Measurements from ENCODE around the gene STOML2.

The STOML2 gene

DNA sequence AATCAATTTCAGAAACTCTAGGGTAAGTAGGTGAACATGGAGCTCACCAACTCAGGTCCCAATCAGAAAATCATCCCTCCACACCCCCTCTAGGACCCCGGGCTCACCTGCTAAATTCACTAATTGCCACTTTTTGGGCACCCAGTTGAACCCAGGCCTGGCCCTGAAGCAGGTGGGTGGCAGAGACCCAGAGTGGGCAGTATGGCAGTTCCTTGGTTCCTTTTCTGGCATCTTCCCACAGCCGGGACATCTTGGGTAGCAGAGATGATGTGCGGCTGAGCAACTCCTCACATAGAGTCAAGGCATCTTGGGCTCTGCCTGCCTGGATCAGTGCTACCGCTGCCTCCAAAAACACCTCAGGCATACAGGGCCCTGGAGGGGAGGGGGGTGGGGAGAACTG is 27.6 kb downstream of the STOML2 start:
- in situ Hi-C loops (cut with MboI; ENCODE audit: low sequenced_read_pairs): no loop called here

DNA sequence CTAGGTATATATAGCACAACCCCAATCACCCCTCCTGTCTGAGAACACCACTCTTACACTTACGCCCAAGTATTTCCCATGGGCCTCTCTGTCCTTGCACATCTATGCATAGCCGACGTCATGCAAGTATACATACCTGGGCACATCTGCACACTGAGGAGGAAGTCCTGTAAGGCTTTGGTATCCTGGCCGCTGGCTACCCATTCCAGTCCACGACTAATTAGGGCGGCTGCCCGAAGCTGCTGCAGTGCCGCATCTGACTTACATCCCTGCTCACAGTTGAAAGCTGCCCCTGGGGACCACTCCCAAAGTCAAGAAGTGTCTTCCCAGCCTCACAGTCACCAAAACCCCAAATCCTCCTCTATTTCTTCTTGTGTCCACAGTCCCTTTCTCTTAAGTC is 28.1 kb downstream of the STOML2 start:
- in situ Hi-C loops (cut with MboI; ENCODE audit: low sequenced_read_pairs): loop anchor here (25.0 kb wide), 1 partner anchor 638 kb away; no protein-coding TSS in a partner anchor

DNA sequence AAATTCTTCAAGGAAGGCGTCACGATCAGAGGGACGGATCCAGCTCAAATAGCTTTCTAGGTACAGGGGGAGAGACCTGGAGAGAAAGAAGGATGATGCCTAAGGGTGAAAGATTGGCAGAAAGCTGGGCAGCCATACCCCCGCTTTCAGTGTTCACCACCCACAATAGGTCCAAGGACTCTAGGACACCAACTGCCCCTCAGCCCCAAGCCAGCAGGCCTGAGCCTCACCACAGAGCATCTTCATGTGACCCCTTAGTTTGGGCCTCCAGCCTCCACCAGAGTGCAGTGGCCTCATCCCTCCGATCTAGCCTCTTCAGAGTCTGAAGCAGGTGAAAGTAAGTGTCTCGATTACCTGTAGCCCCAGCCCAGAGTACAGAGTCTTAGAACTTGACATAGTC is 28.8 kb downstream of the STOML2 start:
- in situ Hi-C loops (cut with MboI; ENCODE audit: low sequenced_read_pairs): loop anchor here (25.0 kb wide), 1 partner anchor 638 kb away; no protein-coding TSS in a partner anchor

DNA sequence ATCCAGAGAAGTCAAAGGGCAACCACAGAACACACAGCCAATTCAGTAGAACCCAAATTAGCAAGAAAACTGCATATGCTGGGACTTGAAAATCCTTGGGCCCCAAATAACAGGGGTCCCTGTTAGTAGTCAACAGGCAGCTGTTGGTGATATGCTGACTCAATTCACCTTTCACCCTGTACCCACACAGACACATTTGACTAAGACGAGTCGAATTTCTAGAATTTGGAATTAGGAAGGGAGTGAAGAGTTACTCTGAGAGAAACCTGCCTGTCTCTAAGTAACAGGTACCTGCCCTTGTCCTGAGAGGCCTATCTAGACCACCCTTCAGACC is 29.7 kb downstream of the STOML2 start:
- in situ Hi-C loops (cut with MboI; ENCODE audit: low sequenced_read_pairs): loop anchor here (25.0 kb wide), 1 partner anchor 639 kb away; no protein-coding TSS in a partner anchor

DNA sequence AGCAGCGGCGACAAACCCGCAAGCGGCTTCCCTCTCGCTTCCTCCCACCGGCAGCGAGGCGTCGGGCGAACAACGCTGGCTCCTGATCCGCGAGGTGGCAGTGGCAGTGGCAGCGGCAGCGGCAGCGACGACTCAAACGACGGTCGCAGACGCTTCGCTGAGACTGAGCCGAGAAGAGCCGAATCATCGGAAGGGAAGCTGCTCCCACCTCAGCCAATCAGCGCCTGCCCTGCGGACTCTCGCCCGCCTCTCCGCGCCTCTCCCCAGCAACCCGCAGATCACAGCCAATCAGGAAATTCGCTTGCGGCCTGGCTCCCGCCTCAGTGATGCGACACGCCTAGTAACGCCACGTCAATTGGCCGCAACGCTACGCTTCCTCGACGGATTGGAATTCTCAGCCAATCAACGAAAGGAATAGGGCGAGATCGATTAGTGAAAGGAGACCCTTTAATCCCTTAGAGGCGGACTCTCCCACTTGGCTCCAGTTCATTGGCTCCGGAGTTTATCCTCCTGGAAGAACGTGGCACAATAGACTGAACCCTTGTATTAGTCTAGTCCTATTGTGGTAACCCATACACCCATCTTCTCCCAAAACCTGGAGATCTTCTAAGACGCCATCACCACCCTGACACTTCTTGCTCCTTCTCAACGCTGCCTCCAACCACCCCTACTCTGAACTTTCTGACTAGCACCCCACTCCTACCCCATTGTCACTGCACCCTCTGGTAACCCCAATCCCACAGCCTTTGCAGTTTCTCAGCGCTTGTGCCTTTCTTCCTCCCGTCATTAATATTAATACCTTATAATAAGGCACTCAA is 30.3 kb downstream of the STOML2 start, which contains the start of gene VCP:
TSS of gene VCP (minus strand) at position 165 of the 818 bp plus-strand sequence. CDS start 272 bp downstream, outside the sequence.
- in situ Hi-C loops (cut with MboI; ENCODE audit: low sequenced_read_pairs): loop anchor here (25.0 kb wide), 1 partner anchor 640 kb away; no protein-coding TSS in a partner anchor

DNA sequence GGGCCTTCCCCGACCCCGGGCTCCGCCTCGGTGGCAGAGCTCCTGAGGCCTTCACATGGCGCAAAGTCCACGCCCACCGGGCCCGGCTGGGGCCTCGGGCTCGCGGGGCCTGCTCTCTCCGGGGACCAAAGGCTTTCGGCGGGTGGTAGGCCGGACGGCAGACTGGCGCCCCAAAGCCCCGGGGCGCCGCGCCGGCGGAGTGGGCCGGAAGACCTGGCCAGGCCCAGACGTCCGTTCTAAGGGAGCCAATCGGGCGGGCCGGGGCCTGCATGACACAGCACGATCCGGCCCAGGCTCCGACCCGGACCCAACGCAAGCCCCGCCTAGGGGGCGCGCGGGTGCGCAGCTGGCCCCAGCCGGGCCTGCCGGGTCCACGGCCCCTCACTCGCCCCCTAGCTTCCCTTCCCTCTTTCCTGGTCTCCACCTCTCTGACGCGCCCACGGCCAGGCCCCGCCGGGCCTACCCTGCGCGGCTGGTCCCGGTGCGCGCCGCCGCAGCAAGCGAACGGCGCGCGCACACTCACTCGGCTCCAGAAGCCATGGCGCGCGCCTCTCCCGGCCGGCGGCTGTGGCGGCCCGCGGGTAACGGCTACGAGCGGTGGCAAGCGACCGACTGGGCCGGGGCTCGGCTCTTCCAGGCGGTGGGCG is 31.0 kb downstream of the STOML2 start:
- in situ Hi-C loops (cut with MboI; ENCODE audit: low sequenced_read_pairs): loop anchor here (25.0 kb wide), 1 partner anchor 640 kb away; no protein-coding TSS in a partner anchor

GRCh38 chr9:35070823-35071813 is 31.8 kb downstream of the STOML2 start:
- in situ Hi-C loops (cut with MboI; ENCODE audit: low sequenced_read_pairs): loop anchor here (25.0 kb wide), 1 partner anchor 641 kb away; no protein-coding TSS in a partner anchor

DNA sequence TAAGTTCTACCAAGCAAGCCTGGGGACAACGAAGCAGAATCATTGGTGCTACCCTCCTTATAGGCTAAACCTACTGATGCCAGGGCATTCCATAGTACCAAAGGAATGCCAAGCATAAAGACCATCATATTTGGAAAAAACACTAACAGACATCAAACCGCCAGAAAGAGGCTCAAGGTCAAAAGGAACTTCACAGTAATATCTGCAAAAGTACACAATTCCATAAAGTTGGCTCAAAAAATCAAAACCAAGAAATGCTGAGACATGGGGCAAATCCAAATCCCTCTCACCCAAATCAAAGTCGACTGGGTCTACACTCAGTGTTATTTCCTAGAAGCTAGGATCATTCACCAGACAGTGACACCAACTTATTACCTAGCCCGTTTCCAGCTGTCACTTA is 33.9 kb downstream of the STOML2 start:
- in situ Hi-C loops (cut with MboI; ENCODE audit: low sequenced_read_pairs): loop anchor here (25.0 kb wide), 1 partner anchor 643 kb away; no protein-coding TSS in a partner anchor

- in situ Hi-C loops (cut with MboI; ENCODE audit: low sequenced_read_pairs): loop anchor here (25.0 kb wide), 1 partner anchor 645 kb away; no protein-coding TSS in a partner anchor
Observed at GRCh38 chr9:35067056-35067455, 35.9 kb downstream of the STOML2 start.

DNA sequence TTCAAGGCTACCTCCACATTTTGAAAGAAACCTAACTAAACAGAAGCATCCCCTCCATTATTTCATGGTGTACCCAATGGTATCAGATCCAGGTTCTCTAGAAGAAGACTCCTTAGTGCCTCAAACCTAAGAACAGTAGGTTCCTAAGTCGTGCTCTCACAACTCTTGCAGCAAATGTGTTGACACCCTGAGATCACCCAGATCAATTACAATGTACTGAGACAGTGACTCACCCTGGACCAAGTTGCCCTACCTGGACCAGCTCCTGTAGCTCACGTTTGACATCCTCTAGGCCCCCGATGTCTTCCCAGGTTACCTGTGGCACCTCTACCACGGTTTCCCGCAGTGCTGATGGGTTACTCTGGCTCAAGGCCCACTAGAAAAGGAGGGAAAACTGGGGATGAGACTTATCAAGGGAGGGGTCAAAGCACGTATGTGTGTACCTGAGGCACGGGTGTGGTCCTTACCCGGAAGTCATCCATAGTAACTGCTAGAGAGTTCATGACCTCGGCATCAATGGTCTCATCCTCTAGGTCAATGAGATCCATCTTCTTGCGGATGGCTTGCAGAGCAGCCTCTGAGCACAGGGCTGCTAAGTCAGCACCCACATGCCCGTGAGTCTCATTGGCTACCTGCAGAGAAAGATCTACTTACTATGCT is 42.3 kb downstream of the STOML2 start:
- in situ Hi-C loops (cut with MboI; ENCODE audit: low sequenced_read_pairs): loop anchor here (25.0 kb wide), 1 partner anchor 652 kb away; no protein-coding TSS in a partner anchor

- in situ Hi-C loops (cut with MboI; ENCODE audit: low sequenced_read_pairs): loop anchor here (25.0 kb wide), 1 partner anchor 653 kb away; no protein-coding TSS in a partner anchor
Observed at GRCh38 chr9:35059438-35059837, 43.5 kb downstream of the STOML2 start.

DNA sequence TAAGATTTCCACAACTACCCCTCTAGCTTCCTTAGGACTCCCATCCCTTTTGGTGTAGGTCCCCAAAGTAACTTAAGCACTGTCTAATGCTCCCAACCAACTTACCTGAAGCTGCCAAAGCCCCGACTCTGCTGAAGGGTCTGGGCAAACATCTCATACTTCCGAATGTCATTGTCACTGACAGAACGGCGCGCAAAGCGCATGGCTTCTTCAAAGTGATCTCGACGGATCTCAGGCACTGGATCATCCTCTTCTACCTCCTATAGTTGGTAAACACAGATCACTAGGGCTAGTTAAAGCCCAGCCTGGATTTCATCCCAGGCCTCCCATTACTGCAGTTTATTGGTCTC is 45.7 kb downstream of the STOML2 start:
- in situ Hi-C loops (cut with MboI; ENCODE audit: low sequenced_read_pairs): loop anchor here (25.0 kb wide), 1 partner anchor 655 kb away; no protein-coding TSS in a partner anchor

DNA sequence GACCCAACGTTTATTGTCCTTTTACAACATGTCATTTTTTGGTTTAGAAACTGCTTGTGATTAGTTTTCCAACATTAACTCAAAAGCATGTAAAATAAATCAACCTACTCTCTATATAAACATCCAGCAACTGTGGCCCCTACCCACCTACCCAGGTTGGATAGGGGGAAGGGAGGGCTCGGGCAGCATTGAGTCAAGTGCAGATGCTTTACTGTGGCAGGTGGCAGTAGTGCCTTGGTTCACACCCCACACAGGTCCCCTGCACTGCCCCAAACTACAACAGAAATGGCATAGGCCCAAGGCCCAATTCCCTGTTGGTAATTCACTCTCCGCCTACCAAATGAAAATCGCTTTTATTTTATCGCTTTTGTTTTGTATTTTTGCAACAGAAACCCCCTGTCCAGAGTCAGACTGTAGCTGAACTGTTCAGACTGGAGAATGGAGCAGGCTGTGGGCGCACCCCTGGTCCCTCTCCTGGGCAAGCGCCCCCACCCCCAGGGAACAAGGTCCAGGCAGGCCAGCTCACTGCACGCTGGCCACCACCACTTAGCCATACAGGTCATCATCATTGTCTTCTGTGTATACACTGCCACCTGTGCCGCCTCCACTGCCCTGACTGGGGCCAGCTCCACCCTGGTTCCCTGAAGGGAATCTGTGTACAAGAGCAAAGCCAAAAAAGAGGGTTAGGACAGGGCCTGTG is 46.2 kb downstream of the STOML2 start:
- in situ Hi-C loops (cut with MboI; ENCODE audit: low sequenced_read_pairs): loop anchor here (25.0 kb wide), 1 partner anchor 656 kb away; no protein-coding TSS in a partner anchor

- in situ Hi-C loops (cut with MboI; ENCODE audit: low sequenced_read_pairs): loop anchor here (25.0 kb wide), 1 partner anchor 657 kb away; no protein-coding TSS in a partner anchor
Observed at GRCh38 chr9:35054871-35055644, 47.9 kb downstream of the STOML2 start.

DNA sequence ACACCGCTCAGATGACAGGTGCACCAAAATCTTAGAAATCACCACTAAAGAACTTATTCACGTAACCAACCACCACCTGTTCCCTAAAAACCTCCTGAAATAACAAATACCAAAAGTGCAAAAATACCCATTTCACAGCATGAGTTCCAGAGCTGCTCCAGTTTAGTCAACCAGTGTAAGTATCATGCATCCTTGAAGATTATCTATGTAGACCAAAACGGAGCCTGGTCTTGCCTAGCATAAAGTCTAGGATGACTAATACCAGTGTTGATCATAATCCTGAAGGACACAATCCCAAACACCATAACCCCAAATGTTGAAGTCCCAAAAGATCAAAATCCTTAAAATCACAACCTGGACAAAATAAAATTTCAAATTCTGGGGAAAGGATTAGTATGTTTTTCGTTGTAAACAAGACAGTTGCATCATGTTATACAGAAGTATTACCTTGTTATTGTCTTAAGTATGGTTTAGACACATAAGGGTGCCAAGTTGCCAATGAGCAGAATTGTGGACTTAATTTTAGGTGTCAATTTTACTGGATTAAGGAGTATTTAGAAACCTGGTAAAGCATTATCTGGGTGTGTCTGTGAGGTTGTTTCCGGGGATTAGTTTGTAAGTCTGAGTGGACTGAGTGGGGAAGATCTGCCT is 48.6 kb downstream of the STOML2 start:
- in situ Hi-C loops (cut with MboI; ENCODE audit: low sequenced_read_pairs): loop anchor here (25.0 kb wide), 1 partner anchor 658 kb away; no protein-coding TSS in a partner anchor

DNA sequence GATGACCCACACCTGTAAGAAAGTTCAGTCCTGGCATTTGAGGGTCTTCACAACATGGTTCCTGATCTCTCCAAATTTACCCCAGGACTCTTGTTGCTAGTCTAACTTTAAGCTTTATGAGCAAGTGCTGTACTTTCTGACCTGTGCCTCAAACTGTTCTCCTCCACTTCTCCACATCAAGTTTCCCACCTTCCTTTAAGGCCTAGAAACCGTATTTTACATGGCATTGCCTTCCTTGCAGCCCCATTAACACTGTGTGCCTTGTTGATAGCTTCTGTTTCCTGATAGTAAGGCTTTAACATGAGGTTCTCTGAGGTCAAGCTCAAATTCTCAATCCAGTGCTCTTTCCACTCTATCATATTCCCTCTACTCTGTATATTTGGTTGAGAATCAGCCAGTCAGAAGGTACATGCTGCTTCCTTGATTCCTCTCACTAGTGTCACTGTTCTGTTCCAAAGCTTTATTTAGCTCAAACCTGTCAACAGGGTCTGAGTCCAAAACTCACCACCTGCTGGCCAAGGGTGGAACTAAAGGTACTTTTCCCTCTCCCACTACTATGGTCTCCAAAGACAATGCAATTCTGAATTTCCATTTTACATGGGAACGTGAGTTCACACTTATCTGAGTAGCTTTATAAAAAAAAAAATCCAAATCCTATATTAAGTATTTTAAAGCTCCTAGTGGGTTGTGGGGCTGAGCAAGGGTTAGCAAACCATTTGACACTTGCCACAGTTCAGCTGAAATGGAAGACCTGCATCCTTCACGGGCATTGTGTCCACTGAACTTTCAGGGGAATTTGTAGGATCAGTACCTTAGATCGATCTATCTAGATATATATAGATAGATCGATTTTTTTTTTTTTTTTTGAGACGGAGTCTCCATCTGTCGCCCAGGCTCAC is 51.6 kb downstream of the STOML2 start:
- in situ Hi-C loops (cut with MboI; ENCODE audit: low sequenced_read_pairs): loop anchor here (25.0 kb wide), 1 partner anchor 661 kb away; no protein-coding TSS in a partner anchor
